ENCODE results near the gene SEMA3B. TPM values are rescaled to one million over a fixed set of nuclear protein-coding genes. Genes with fewer than 3 reads are reported as not detected.
A peak's percentile ranks its signal among the peaks of the same experiment; 100 is the strongest.
"Not testable (repeated sequence)": the region's sequence is repeated elsewhere in the genome, so short reads cannot be mapped to it uniquely, and the experiment has no call there.

Gene SEMA3B
- total RNA-seq, 2 donors from 2014 or later = 8.7 to 32.0 TPM

DNA sequence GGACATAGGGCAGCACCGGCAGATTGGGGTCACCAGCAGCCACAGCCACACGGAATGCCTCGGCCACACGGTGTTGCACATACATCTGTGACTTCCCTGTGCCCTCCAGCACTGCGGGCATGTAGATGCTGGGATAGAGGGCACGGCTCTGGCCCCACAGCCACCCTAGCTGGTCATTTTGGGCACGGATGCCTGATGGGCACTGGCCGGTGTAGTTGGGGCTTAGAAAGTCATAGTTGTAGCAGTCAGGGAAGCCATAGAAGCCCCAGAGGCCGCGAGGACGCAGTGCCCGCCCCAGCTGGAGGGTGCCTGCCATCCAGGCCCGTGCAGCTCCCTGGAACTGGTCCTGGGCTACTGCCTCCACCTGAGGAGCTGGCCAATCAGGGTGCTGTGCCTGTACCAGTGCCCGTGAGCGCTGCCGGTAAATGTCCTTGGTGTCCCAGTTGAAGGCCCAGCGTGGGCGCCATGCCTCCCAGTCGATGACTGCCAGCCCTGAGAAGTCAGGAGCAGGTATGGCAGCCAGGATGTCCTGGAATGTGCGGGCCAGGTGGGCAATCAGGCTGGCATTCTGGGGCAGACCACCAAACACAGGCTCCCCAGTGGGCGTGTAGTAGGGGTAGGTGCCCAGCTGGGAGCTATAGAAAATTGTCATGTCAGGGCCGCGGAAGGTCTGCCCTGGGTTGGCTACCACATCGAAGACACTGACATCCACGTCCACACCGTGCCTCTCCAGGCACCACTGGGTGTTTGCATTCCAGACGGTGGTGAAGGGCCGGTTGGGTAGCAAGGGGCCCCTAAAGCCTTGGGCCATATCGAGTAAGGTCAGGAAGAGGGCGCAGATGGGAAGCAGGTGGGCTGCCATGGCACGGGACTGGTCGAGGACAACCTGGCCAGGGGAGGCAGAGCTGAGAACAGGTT is 33.4 kb downstream of the SEMA3B start:
- TF ChIP-seq POLR2A (IDR thresholded peaks at IDR 0.05) = no peak
- TF ChIP-seq, protein P1, sequence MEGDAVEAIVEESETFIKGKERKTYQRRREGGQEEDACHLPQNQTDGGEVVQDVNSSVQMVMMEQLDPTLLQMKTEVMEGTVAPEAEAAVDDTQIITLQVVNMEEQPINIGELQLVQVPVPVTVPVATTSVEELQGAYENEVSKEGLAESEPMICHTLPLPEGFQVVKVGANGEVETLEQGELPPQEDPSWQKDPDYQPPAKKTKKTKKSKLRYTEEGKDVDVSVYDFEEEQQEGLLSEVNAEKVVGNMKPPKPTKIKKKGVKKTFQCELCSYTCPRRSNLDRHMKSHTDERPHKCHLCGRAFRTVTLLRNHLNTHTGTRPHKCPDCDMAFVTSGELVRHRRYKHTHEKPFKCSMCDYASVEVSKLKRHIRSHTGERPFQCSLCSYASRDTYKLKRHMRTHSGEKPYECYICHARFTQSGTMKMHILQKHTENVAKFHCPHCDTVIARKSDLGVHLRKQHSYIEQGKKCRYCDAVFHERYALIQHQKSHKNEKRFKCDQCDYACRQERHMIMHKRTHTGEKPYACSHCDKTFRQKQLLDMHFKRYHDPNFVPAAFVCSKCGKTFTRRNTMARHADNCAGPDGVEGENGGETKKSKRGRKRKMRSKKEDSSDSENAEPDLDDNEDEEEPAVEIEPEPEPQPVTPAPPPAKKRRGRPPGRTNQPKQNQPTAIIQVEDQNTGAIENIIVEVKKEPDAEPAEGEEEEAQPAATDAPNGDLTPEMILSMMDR (IDR thresholded peaks at IDR 0.05) = no peak
- no peak for TF ChIP-seq POLR2AphosphoS5 (IDR thresholded peaks at IDR 0.05)
- Histone ChIP-seq H3K27me3 (replicated peaks; ENCODE audit: insufficient read depth) (no peaks in the 10 kb centered on the region), H3K27ac (no peak overlapping the region), H3K36me3 (no peaks in the 10 kb centered on the region), H3K9me3 (no peaks in the 10 kb centered on the region), H3K4me3 (no peak overlapping the region), H3K4me1 (replicated peaks) (peaks cover 11% of the 10 kb centered on the region)
- 84% methylated on average over 25 of the region's 32 CpGs for WGBS
- no peak for DNase-seq (ENCODE audit: low spot score)
- intact Hi-C loops (cut with DNase I) = no loop called here

DNA sequence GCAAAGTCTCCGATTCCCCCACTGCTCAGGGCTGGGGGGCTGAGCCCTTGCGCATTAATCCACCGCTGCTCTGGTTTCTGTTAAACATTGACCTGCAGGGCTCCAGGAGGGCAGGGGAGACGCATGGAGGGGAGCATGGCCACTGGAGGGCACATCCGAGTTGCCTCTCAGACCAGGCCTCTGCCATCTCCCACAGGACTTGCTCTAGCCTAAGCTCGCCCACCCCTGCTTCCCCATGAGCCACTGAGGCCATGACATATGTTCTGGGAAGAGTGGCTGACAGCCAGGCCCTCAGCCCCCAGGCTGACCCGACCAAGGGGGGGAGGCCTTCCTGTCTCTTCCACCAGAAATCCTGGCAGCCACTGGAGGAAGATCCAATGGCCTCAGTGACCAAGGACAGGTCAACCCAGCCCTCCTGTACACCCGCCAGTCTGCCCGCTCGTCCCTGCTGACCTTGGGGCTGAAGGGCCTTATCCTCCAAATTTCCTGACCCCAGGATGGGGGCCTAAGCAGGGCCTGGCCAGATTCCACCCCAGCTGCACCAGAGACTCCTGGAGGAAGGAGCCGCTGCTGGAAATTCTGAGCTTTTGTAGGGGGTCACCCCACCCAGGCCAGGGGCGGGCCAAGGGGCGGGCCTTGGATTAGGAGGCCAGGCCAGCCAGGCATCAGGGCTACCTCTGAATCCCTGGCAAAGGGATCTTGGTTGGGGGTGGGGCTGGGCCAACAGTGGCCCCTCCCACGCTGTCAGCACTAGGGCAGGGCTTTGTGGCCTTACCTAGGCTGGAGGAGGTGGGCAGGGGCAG is 34.3 kb downstream of the SEMA3B start, which contains the start of gene HYAL1:
Gene HYAL1 (minus strand): TSS at position 562 of the 803 bp plus-strand sequence. CDS start 618 bp downstream, outside the sequence.
- TF ChIP-seq POLR2A (IDR thresholded peaks at IDR 0.05) = no peak
- TF ChIP-seq, protein P1 (IDR thresholded peaks at IDR 0.05) = no peak
- no peak for TF ChIP-seq POLR2AphosphoS5 (IDR thresholded peaks at IDR 0.05)
- H3K4me3 ChIP-seq = no peak within 1 kb of the TSS
- 53% methylated on average over 13 of the region's 14 CpGs for WGBS
- intact Hi-C loops (cut with DNase I) = no loop called here
- H3K27ac ChIP-seq = peak within 1 kb of the TSS in 1 of 2 donors; percentile 32
- DNase-seq (ENCODE audit: low spot score) = no peak
- no peaks in the 10 kb centered on the region for H3K9me3 ChIP-seq
- H3K36me3 ChIP-seq = no peaks in the 10 kb centered on the region
- H3K27me3 ChIP-seq (replicated peaks; ENCODE audit: insufficient read depth) = no peaks in the 10 kb centered on the region
- peaks cover 7% of the 10 kb centered on the region for H3K4me1 ChIP-seq (replicated peaks)

DNA sequence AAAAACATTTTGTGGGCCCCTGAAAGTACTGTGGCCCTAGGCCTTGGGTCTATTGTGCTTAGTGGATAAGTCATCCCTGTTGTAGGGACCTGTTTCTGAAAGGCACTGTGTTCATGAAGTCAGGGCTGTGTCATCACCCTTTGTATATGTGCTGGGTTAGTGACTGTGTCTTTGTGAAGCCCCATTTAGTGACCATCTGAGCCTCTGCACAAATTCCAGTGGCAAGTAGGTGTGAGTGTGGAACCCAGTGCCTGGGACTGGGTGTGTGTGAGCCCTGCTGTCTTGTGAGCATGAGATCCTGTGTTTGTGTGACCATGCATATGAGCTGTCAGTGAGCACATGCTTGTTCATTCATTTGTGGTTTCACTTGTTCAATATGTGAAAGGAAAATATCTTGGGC is 35.7 kb downstream of the SEMA3B start:
- intact Hi-C loops (cut with DNase I) = no loop called here
- Histone ChIP-seq H3K27me3 (replicated peaks; ENCODE audit: insufficient read depth) (no peaks in the 10 kb centered on the region), H3K27ac (no peak overlapping the region), H3K4me1 (replicated peaks) (no peaks in the 10 kb centered on the region), H3K4me3 (no peak overlapping the region), H3K36me3 (no peaks in the 10 kb centered on the region), H3K9me3 (no peaks in the 10 kb centered on the region)
- DNase-seq (ENCODE audit: low spot score) = no peak
- TF ChIP-seq, protein P1 (IDR thresholded peaks at IDR 0.05) = no peak
- TF ChIP-seq POLR2AphosphoS5 (IDR thresholded peaks at IDR 0.05) = no peak
- TF ChIP-seq POLR2A (IDR thresholded peaks at IDR 0.05) = no peak

DNA sequence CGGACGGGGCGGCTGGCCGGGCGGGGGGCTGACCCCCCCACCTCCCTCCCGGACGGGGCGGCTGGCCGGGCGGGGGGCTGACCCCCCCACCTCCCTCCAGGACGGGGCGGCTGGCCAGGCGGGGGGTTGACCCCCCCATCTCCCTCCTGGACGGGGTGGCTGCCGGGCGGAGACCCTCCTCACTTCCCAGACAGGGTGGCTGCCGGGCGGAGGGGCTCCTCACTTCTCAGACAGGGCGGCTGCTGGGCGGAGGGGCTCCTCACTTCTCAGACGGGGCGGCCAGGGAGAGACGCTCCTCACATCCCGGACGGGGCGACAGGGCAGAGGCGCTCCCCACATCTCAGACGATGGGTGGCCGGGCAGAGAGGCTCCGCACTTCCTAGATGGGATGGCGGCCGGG is 43.1 kb downstream of the SEMA3B start:
- H3K9me3 ChIP-seq; H3K36me3 ChIP-seq; H3K4me3 ChIP-seq; H3K4me1 ChIP-seq (replicated peaks); H3K27me3 ChIP-seq (replicated peaks; ENCODE audit: insufficient read depth); DNase-seq (ENCODE audit: low spot score); H3K27ac ChIP-seq; intact Hi-C loops (cut with DNase I): not testable (repeated sequence)
- WGBS = 89% methylated on average over 20 of the region's 32 CpGs

DNA sequence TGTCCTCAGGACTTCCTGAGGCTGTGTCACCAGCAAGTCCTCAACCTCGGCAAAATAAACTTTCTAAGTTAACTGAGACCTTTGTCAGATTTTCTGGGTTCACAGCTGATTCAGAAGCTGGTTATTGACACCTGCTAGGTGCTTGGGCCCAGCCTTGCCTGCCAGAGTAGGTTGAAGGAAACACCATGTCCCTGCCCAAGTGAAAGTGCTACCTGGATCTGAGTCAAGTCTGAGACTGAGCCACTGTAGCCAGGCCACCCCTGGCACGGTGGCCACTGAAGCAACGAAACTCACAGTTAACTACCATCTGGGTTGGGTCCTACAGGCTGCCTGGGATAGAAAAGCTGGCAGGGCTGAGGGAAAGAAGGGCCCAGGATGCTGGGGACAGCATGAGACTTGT is 45.4 kb downstream of the SEMA3B start:
- TF ChIP-seq POLR2AphosphoS5 (IDR thresholded peaks at IDR 0.05) (no peak), POLR2A (IDR thresholded peaks at IDR 0.05) (no peak)
- TF ChIP-seq, protein P1 (IDR thresholded peaks at IDR 0.05) = no peak
- no peak for DNase-seq (ENCODE audit: low spot score)
- no peak overlapping the region for H3K4me3 ChIP-seq
- H3K9me3 ChIP-seq = no peaks in the 10 kb centered on the region
- intact Hi-C loops (cut with DNase I) = no loop called here
- H3K36me3 ChIP-seq = no peaks in the 10 kb centered on the region
- H3K27me3 ChIP-seq (replicated peaks; ENCODE audit: insufficient read depth) = no peaks in the 10 kb centered on the region
- peak overlapping the region in 1 of 2 donors; percentile 18 for H3K27ac ChIP-seq
- 72% methylated on average over 3 of the region's 3 CpGs for WGBS
- peaks cover 19% of the 10 kb centered on the region for H3K4me1 ChIP-seq (replicated peaks)

Data from prostate gland (tissue), 2 donors.